SK-N-SH treated with all-trans-retinoic acid at 6 μM for 48 hours (cell line): ENCODE measurements around the gene AATF.

Experiments
- ATAC-seq: fragments of 200-7000 bp; cut with Tn5 transposase; 3 replicates; pipeline ENCODE4 v1.9.1; 2020; ENCODE audit warnings: mild to moderate bottlenecking, moderate library complexity
- ARNTL ChIP-seq: fragments of 450-650 bp; formaldehyde crosslinking; IDR thresholded peaks from 2 replicates; pipeline ENCODE4 v1.5.0; 2020; ENCODE audit warnings: low read depth, mild to moderate bottlenecking, moderate library complexity, borderline replicate concordance
- BACH2 ChIP-seq: fragments of 250-450 bp; sonication (Bioruptor Pico); IDR thresholded peaks from 2 replicates; pipeline ENCODE4 v1.9.0; 2021; ENCODE audit warnings: mild to moderate bottlenecking, borderline replicate concordance
- CREB5 ChIP-seq: fragments of 250-450 bp; sonication (Bioruptor Pico); IDR thresholded peaks from 2 replicates; pipeline ENCODE4 v1.5.1; 2020; ENCODE audit warnings: low read depth, mild to moderate bottlenecking, moderate library complexity
- CSDC2 ChIP-seq: fragments of 250-450 bp; sonication (Bioruptor Pico); IDR thresholded peaks from 2 replicates; pipeline ENCODE4 v1.5.0; 2020; ENCODE audit warnings: mild to moderate bottlenecking, moderate library complexity
- OSR1 ChIP-seq: fragments of 250-450 bp; sonication (Bioruptor Pico); IDR thresholded peaks from 2 replicates; pipeline ENCODE4 v1.8.0; 2022; ENCODE audit warnings: moderate library complexity, mild to moderate bottlenecking, inconsistent platforms
- PATZ1 ChIP-seq: fragments of 250-450 bp; sonication (Bioruptor Pico); IDR thresholded peaks from 2 replicates; pipeline ENCODE4 v1.8.0; 2020; ENCODE audit warnings: mild to moderate bottlenecking, moderate library complexity, borderline replicate concordance
- POU6F1 ChIP-seq: fragments of 250-450 bp; sonication (Bioruptor Pico); IDR thresholded peaks from 2 replicates; pipeline ENCODE4 v1.8.0; 2021; ENCODE audit warnings: low read depth, mild to moderate bottlenecking, moderate library complexity, borderline replicate concordance
- PPARA ChIP-seq: fragments of 250-450 bp; sonication (Bioruptor Pico); IDR thresholded peaks from 2 replicates; pipeline ENCODE4 v1.5.0; 2020; ENCODE audit warnings: mild to moderate bottlenecking, borderline replicate concordance
- RARB ChIP-seq: fragments of 250-450 bp; sonication (Bioruptor Pico); IDR thresholded peaks from 2 replicates; pipeline ENCODE4 v1.8.0; 2021; ENCODE audit warnings: mild to moderate bottlenecking, moderate library complexity
- SNAI2 ChIP-seq: fragments of 250-450 bp; sonication (Bioruptor Pico); IDR thresholded peaks from 2 replicates; pipeline ENCODE4 v1.5.0; 2020; ENCODE audit warnings: mild to moderate bottlenecking, moderate library complexity
- TOX ChIP-seq: fragments of 250-450 bp; sonication (Bioruptor Pico); IDR thresholded peaks from 2 replicates; pipeline ENCODE4 v1.8.0; 2021; ENCODE audit warnings: mild to moderate bottlenecking, moderate library complexity, borderline replicate concordance
- TSHZ2 ChIP-seq: fragments of 250-450 bp; sonication (Bioruptor Pico); IDR thresholded peaks from 2 replicates; pipeline ENCODE4 v1.5.0; 2020; ENCODE audit warnings: mild to moderate bottlenecking, moderate library complexity
- ZC3H10 ChIP-seq: fragments of 250-450 bp; sonication (Bioruptor Pico); IDR thresholded peaks from 2 replicates; pipeline ENCODE4 v1.5.1; 2021; ENCODE audit warnings: mild to moderate bottlenecking, moderate library complexity
- ZFP3 ChIP-seq: fragments of 250-450 bp; sonication (Bioruptor Pico); IDR thresholded peaks from 2 replicates; pipeline ENCODE4 v1.5.0; 2020; ENCODE audit warnings: mild to moderate bottlenecking, moderate library complexity
- ZNF565 ChIP-seq: fragments of 450-650 bp; formaldehyde crosslinking; conservative IDR thresholded peaks from 2 replicates; pipeline ENCODE4 v1.5.0; 2020; ENCODE audit warnings: low read depth, mild to moderate bottlenecking, moderate library complexity
- ZNF8 ChIP-seq: fragments of 450-650 bp; formaldehyde crosslinking; IDR thresholded peaks from 2 replicates; pipeline ENCODE4 v1.5.0; 2020; ENCODE audit warnings: mild to moderate bottlenecking, moderate library complexity

Gene AATF

GRCh38 chr17:36928471-36929345, 20.0 kb upstream of the AATF start (continued):
- TF ChIP-seq CREB5 (CRISPR knock-in tag): no peak

- TF ChIP-seq ZNF565 (CRISPR knock-in tag) (no peak), ZFP3 (CRISPR knock-in tag) (no peak), POU6F1 (CRISPR knock-in tag) (no peak), OSR1 (no peak)
- no peak for ATAC-seq
Measured at GRCh38 chr17:36929851-36930582, 18.7 kb upstream of the AATF start.

- ATAC-seq: no peak
- no peak for TF ChIP-seq PATZ1 (CRISPR knock-in tag)
- no peak for TF ChIP-seq TSHZ2 (CRISPR knock-in tag)
- no peak for TF ChIP-seq SNAI2 (CRISPR knock-in tag)
- no peak for TF ChIP-seq OSR1
- no peak for TF ChIP-seq POU6F1 (CRISPR knock-in tag)
- no peak for TF ChIP-seq ZFP3 (CRISPR knock-in tag)
- no peak for TF ChIP-seq TOX (CRISPR knock-in tag)
- no peak for TF ChIP-seq BACH2
- TF ChIP-seq ZC3H10 (CRISPR knock-in tag): no peak
- TF ChIP-seq PPARA (CRISPR knock-in tag): no peak
- no peak for TF ChIP-seq ZNF8 (CRISPR knock-in tag)
Measured at GRCh38 chr17:36930583-36930900, 18.2 kb upstream of the AATF start.

- ATAC-seq: no peak
- TF ChIP-seq TSHZ2 (CRISPR knock-in tag) (no peak), ZNF8 (CRISPR knock-in tag) (no peak), ZNF565 (CRISPR knock-in tag) (no peak), ZC3H10 (CRISPR knock-in tag) (no peak), PATZ1 (CRISPR knock-in tag) (no peak), PPARA (CRISPR knock-in tag) (no peak), ARNTL (CRISPR knock-in tag) (no peak), RARB (CRISPR knock-in tag) (no peak), CSDC2 (no peak), BACH2 (no peak)
Measured at GRCh38 chr17:36931096-36931696, 17.6 kb upstream of the AATF start.
